Muscle of arm (tissue), 12 donors: Measurements from ENCODE around the gene NFKBIA. TPM values are rescaled to one million over a fixed set of nuclear protein-coding genes. Genes with fewer than 3 reads are reported as not detected.
"Not testable (repeated sequence)": the region's sequence is repeated elsewhere in the genome, so short reads cannot be mapped to it uniquely, and the experiment has no call there.

Experiments used
- DNase-seq: peaks from one replicate; pipeline ENCODE4 v3.0.0-alpha.2; 2013
- polyA plus RNA-seq, 12 donors: library from polyadenylated mRNA; unstranded; fragments of 120-200 nt; gene quantifications; one replicate each; pipeline ENCODE4 v1.2.1, GENCODE V29; 2013; ENCODE audit not compliant: insufficient read length in 12 of 12

Gene NFKBIA
- polyA plus RNA-seq, 12 donors = 29.3 to 95.4 (median 48.3) TPM; not detected in 1

DNA sequence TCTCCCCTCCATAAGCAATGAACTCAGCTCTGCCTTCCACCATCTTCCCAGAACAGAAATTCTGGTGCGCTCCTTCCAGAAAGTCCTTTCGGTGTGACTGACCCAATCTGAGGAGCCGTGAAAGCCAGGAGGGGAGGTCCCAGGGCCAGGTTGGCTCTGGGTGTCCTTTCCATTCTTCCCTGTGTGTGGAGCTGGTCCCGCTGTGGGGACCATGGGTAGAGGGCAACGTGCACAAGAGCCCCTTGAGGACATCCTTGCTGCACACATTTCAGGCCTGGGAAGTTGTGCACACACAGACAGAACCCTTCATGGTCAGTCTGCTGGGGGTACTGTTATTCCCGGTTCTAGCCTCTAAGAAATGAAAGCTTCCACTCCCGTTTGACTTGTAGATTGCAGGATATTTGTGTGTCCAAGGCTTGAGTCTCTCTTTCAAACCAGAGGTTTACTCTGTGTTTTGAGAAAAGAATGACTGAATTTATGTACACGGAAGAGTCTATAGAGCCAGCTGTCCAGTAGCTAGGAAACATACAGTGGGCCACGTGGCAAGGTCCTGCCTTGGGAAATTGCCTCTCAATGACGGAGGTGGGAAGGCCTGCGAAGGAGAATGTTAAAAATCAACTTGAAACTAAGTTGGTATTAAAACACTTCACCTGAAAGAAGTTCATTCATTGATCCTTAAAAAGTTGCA lies 10.1 kb downstream of the NFKBIA start:
- no peak for DNase-seq

- DNase-seq = no peak
Measured at GRCh38 chr14:35393826-35394225, 10.7 kb downstream of the NFKBIA start.

DNA sequence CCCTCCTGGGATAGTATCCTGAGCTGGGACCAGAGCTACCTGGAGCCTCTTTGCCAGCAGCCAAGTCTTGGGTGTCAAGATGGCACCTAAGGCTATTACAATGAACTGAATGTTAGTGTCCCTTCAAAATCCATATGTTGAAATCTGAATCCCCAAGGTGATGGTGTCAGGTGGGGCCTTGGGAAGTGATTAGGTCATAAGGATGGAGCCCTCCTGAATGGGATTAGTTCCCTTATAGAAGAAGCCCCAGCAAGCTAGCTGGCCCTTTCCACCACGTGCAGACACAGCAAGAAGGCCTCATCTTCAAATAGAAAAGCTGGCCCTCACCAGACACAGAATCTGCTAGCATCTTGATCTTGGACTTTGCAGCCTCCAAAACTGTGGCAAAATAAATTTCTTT lies 12.4 kb downstream of the NFKBIA start:
- DNase-seq = no peak

GRCh38 chr14:35391388-35391710 lies 13.2 kb downstream of the NFKBIA start:
- DNase-seq = no peak

GRCh38 chr14:35390577-35391387 lies 13.8 kb downstream of the NFKBIA start:
- DNase-seq = no peak

DNA sequence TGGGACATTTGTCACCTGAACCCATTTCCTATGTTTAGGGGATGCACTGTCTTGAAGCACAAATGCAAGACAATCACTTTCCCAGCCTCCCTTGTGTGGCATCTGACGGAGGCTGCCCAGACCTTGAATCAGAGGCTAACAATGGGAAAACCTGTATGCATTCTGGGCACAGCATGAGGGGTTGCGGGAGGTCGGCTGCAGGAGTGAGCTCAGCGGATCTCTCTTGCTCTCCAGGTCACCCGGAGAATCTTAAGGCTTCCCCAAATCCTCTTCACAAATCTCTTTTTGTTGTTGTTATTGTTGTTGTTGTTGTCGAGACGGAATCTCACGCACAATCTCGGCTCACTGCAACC lies 15.3 kb downstream of the NFKBIA start:
- DNase-seq = no peak

- DNase-seq = no peak
Measured at GRCh38 chr14:35388656-35389314, 15.8 kb downstream of the NFKBIA start.

DNA sequence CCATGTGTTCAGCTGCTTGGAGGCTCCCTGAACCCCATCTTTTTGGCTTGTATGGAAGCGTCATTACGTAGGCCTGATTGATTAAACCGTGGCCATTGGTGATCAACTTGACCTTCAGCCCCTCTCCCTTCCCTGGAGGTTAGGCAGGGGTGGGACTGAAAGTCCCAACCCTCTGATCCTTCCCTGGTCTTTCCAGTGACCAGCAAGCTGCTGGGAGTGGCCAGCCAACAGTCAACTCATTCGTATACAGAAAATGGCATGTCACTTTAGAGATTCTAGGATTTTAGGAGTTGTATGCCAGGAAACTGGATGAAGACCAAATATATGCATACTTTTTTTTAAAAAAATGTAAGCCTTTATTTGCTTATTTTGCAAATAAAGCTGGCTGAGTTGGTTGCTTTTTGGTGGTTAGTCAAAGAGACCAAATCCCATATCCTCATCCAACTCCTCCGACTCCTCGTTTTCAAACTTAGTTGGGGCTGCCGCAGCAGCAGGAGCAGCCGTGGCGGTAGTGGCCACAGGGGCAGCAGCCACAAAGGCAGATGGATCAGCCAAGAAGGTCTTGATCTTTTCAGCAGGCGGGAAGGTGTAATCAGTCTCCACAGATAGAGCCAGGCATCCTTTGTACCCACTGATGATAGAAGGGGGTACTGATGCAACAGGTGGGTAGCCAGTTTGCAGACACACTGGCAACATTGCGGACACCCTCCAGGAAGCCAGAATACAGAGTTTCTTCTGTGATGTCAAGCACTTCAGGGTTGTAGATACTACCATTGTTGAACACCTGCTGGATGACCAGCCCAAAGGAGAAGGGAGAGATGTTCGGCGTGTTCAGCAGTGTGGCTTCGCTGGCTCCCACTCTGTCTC lies 16.6 kb downstream of the NFKBIA start:
- DNase-seq = no peak

GRCh38 chr14:35387219-35387618 lies 17.3 kb downstream of the NFKBIA start:
- DNase-seq = no peak

- no peak for DNase-seq
Measured at GRCh38 chr14:35386673-35387125, 17.9 kb downstream of the NFKBIA start.

- DNase-seq = peak; percentile 74
Measured at GRCh38 chr14:35385042-35385839, 19.3 kb downstream of the NFKBIA start.

DNA sequence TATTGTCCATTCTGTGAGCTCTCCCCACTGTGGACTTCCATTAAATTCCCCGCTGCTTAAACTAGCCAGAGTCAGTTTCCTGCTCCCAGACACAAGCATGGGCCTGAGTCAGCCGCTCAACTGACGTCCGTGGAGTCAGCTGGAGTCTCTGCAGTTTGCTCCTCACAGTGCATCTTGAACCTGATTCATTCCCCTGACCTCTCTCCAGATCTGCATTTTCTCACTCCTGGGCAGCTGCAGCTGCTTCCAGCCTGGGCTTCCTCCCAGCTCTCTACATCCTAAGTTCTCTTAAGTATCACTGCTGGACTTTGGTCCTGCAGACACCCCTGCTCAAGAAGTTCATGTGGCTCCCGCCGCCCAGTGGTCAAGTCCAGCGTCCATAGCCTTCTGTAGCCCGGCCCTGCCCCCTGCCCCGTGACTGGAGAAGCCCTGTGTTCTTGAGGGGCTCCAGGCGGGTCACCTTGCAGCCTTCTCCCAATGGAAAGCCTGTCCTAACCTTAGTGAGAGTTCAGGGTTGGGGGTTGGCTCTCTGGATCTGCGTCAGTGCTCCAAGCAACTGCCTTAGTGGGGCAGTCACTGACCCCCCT lies 20.0 kb downstream of the NFKBIA start:
- peak; percentile 80 for DNase-seq

DNA sequence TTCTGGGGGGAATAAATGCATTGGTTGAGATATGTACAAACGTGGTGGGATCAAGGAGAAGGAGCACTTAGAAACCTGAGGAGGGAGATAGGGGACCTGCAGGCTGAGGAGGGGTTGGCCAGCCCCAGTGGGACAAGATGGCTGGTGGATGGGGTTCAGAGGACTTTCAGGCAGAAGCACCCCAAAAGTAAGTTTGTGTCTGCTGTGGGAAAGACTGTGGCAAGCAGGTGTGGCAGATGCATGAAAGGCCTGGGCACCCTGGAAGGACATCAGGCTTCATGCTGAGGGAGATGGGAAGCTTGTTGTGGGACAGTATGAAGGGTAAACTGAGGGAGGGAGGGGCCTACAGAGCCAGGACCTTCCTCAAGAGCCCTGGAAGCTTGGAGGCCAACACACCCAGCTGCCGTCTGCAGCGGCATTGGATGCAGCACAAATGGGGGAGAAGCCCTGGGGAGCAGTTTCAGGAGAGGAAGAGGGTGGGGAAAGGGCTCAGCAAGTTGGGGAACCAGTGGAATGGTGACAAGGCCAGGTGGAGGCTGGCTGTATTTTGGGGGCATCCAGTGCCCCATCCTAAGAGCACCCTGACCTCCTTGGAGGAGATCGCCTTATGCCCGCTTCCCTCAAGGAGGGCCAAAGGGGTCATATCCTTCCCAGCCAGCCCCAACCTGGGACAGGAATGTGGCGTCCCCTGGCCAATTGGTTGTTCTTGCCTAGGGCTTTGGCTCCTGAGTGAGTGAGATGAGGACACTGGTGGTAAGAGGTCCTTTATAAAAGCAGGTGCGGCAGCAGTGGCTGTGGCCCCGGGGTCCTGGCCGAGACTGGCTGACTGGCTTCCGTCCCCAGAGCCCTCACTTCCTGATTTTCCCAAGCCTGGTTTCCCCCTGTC lies 20.7 kb downstream of the NFKBIA start:
- DNase-seq = no peak

DNA sequence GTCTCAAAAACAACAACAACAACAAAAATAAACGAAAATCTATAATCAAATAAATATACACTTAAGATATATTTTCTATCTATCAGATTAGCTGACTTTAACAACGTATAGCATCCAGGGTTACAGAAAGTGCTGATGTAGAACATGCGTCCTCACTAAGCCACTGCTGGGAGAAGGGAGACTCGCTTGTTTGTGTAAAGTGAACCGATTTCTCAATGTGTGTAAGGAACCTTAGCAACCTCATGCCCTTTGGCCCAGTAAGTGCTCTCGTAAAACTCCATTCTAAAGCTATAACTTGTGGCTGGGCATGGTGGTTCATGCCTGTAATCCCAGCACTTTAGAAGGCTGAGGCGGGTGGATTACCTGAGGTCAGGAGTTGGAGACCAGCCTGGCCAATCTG lies 23.8 kb downstream of the NFKBIA start:
- no peak for DNase-seq

GRCh38 chr14:35379234-35379933 lies 25.2 kb downstream of the NFKBIA start:
- DNase-seq = not testable (repeated sequence)

- DNase-seq = no peak
Measured at GRCh38 chr14:35378425-35379233, 25.9 kb downstream of the NFKBIA start.

GRCh38 chr14:35375558-35376025 lies 29.0 kb downstream of the NFKBIA start:
- no peak for DNase-seq

DNA sequence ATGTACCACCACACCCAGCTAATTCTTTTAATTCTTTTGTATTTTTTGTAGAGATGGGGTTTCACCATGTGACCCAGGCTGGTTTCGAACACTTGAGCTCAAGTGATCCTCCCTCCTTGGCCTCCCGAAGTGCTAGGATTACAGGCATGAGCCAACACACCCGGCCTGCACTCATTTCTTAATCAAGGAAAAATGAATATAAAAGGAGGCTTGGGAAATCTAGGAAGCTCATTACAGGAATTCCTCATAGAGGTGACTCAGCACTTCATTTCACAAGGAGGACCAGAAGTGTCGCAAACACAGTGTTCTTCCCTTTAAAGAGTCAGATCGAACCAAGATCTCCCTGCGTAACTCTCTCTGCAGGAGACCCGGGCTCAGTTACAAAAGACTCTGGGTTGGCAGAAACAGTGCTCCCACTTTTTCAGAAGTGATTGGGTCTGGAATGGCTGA lies 30.3 kb downstream of the NFKBIA start:
- DNase-seq = no peak
